Right lung (tissue), 10 donors: ENCODE results near the gene LEPROT. TPM values are rescaled to one million over a fixed set of nuclear protein-coding genes. Genes with fewer than 3 reads are reported as not detected.
"Not testable (repeated sequence)": the region's sequence is repeated elsewhere in the genome, so short reads cannot be mapped to it uniquely, and the experiment has no call there.

Experiments used
- DNase-seq, 2 donors: peaks; one replicate each; pipeline ENCODE4 v3.0.0-alpha.2; 2013
- long read RNA-seq, 8 donors: transcript quantifications; one replicate each; lab custom pipeline, GENCODE V29; 2026
- polyA plus RNA-seq, 5 donors: library from polyadenylated mRNA; unstranded; fragments of 120-200 nt; gene quantifications; one replicate each; pipeline versions ENCODE4 v1.2.1 to v1.2.3, GENCODE V29; 2013; ENCODE audit warnings: inconsistent platforms in 1 of 5, low replicate concordance in 1 of 5; ENCODE audit not compliant: insufficient read length in 5 of 5, insufficient read depth in 1 of 5

LEPROT gene
- 100 to 1,000 TPM in 4 of 5 donors, 10 to 100 TPM in 1; 97.9 to 138 (median 124) TPM for polyA plus RNA-seq
- long read RNA-seq, donor 1, full-length matches to known transcripts: 66 of 103 reads
- long read RNA-seq, donor 1, partial matches to known transcripts: 37 of 103 reads
- long read RNA-seq, donor 1, other reads (novel, unspliced or antisense): 0 of 103 reads
- long read RNA-seq, donor 2, full-length matches to known transcripts: 37 of 61 reads
- long read RNA-seq, donor 2, partial matches to known transcripts: 24 of 61 reads
- long read RNA-seq, donor 2, other reads (novel, unspliced or antisense): 0 of 61 reads
- long read RNA-seq, donor 3, full-length matches to known transcripts: 44 of 57 reads
- long read RNA-seq, donor 3, partial matches to known transcripts: 13 of 57 reads
- long read RNA-seq, donor 3, other reads (novel, unspliced or antisense): 0 of 57 reads
- long read RNA-seq, donor 4, full-length matches to known transcripts: 32 of 46 reads
- long read RNA-seq, donor 4, partial matches to known transcripts: 14 of 46 reads
- long read RNA-seq, donor 4, other reads (novel, unspliced or antisense): 0 of 46 reads
- long read RNA-seq, donor 5, full-length matches to known transcripts: 77 of 111 reads
- long read RNA-seq, donor 5, partial matches to known transcripts: 34 of 111 reads
- long read RNA-seq, donor 5, other reads (novel, unspliced or antisense): 0 of 111 reads
- long read RNA-seq, donor 6, full-length matches to known transcripts: 84 of 112 reads
- long read RNA-seq, donor 6, partial matches to known transcripts: 28 of 112 reads
- long read RNA-seq, donor 6, other reads (novel, unspliced or antisense): 0 of 112 reads
- long read RNA-seq, donor 7, full-length matches to known transcripts: 66 of 79 reads
- long read RNA-seq, donor 7, partial matches to known transcripts: 13 of 79 reads
- long read RNA-seq, donor 7, other reads (novel, unspliced or antisense): 0 of 79 reads
- long read RNA-seq, donor 8, full-length matches to known transcripts: 28 of 39 reads
- long read RNA-seq, donor 8, partial matches to known transcripts: 11 of 39 reads
- long read RNA-seq, donor 8, other reads (novel, unspliced or antisense): 0 of 39 reads

GRCh38 chr1:65420590-65421350 lies at the start of gene LEPROT, which contains the start of gene LEPR:
Gene LEPROT, plus strand, starts transcription at chr1:65420668. Its CDS starts 57 bp downstream, at chr1:65420725.
Gene LEPR, plus strand, starts transcription at chr1:65420668. Its CDS starts 144,898 bp downstream, at chr1:65565566.
- DNase-seq: no peak

GRCh38 chr1:65371544-65371943 lies 48.9 kb upstream of the LEPROT start:
- DNase-seq: no peak

GRCh38 chr1:65372557-65372956 lies 47.9 kb upstream of the LEPROT start:
- no peak for DNase-seq

GRCh38 chr1:65377496-65378246 lies 42.8 kb upstream of the LEPROT start:
- no peak for DNase-seq

- no peak for DNase-seq
Measured at GRCh38 chr1:65378247-65378946, 42.1 kb upstream of the LEPROT start.

GRCh38 chr1:65384426-65384825 lies 36.0 kb upstream of the LEPROT start:
- not testable (repeated sequence) for DNase-seq

- DNase-seq: no peak
Measured at GRCh38 chr1:65386439-65386838, 34.0 kb upstream of the LEPROT start.

GRCh38 chr1:65387821-65388220 lies 32.6 kb upstream of the LEPROT start:
- no peak for DNase-seq

- DNase-seq: no peak
Measured at GRCh38 chr1:65388908-65389695, 31.4 kb upstream of the LEPROT start.

- DNase-seq: no peak
Measured at GRCh38 chr1:65392497-65392896, 28.0 kb upstream of the LEPROT start.

GRCh38 chr1:65393347-65393746 lies 27.1 kb upstream of the LEPROT start:
- no peak for DNase-seq

- DNase-seq: no peak
Measured at GRCh38 chr1:65393928-65394327, 26.5 kb upstream of the LEPROT start.

- no peak for DNase-seq
Measured at GRCh38 chr1:65395887-65396612, 24.4 kb upstream of the LEPROT start.

GRCh38 chr1:65398083-65398482 lies 22.4 kb upstream of the LEPROT start:
- no peak for DNase-seq

GRCh38 chr1:65399003-65399402 lies 21.5 kb upstream of the LEPROT start:
- no peak for DNase-seq

- no peak for DNase-seq
Measured at GRCh38 chr1:65401612-65402011, 18.9 kb upstream of the LEPROT start.

- DNase-seq: peak in 1 of 2 donors; percentile 41
Measured at GRCh38 chr1:65404941-65405340, 15.5 kb upstream of the LEPROT start.

- no peak for DNase-seq
Measured at GRCh38 chr1:65407877-65408276, 12.6 kb upstream of the LEPROT start.
